CD14-positive monocyte (primary cell): ENCODE measurements around the gene CLN6. TPM values are rescaled to one million over a fixed set of nuclear protein-coding genes. Genes with fewer than 3 reads are reported as not detected.
A peak's percentile ranks its signal among the peaks of the same experiment; 100 is the strongest.

Source experiments
- DNase-seq, 3 donors: peaks; one replicate each; pipeline ENCODE4 v3.0.0-alpha.2; 2011 to 2022
- H2AFZ ChIP-seq: 2 replicates; pipeline ENCODE4 v1.6.0; 2012; ENCODE audit warnings: mild to moderate bottlenecking, low read depth, low read length, inconsistent platforms; ENCODE audit not compliant: insufficient read depth, poor library complexity, severe bottlenecking
- H3K27ac ChIP-seq, 2 donors: 1 replicate in 1 of 2; 2 replicates in 1 of 2; pipeline ENCODE4 v1.5.1; 2012 to 2013; ENCODE audit warnings: low read length in 2 of 2, control low read depth in 1 of 2, inconsistent platforms in 1 of 2, low read depth in 1 of 2, mild to moderate bottlenecking in 1 of 2
- H3K27me3 ChIP-seq, 2 donors: one replicate each; pipeline versions ENCODE4 v1.6.0 to v1.6.1; 2011 to 2013; ENCODE audit warnings: low read length in 2 of 2; ENCODE audit not compliant: control insufficient read depth in 2 of 2, insufficient read depth in 2 of 2
- H3K36me3 ChIP-seq, 2 donors: replicated peaks in 1 of 2; 1 replicate in 1 of 2; 2 replicates in 1 of 2; pipeline versions ENCODE4 v1.5.1 to v1.6.1; 2012 to 2013; ENCODE audit warnings: low read length in 2 of 2, control low read depth in 1 of 2, inconsistent platforms in 1 of 2, mild to moderate bottlenecking in 1 of 2; ENCODE audit not compliant: insufficient read depth in 2 of 2, control insufficient read depth in 1 of 2
- H3K4me1 ChIP-seq, 2 donors: 1 replicate in 1 of 2; 2 replicates in 1 of 2; pipeline versions ENCODE4 v1.5.1 to v1.6.1; 2012 to 2013; ENCODE audit warnings: low read length in 2 of 2, control low read depth in 1 of 2, inconsistent platforms in 1 of 2, mild to moderate bottlenecking in 1 of 2, moderate library complexity in 1 of 2; ENCODE audit not compliant: insufficient read depth in 2 of 2, control insufficient read depth in 1 of 2
- H3K4me2 ChIP-seq: replicated peaks from 2 replicates; pipeline ENCODE3; 2012; ENCODE audit warnings: low read length, moderate library complexity, mild to moderate bottlenecking; ENCODE audit not compliant: poor library complexity, severe bottlenecking; ENCODE audit errors: extremely low read depth
- H3K4me3 ChIP-seq, 3 experiments: fragments of 200-600 bp in 1 of 3; sonication (generic) in 1 of 3; replicated peaks in 1 of 3; 1 replicate in 2 of 3; 2 replicates in 1 of 3; pipeline ENCODE4 v1.5.1; 2011 to 2013; ENCODE audit warnings: low read length in 3 of 3, mild to moderate bottlenecking in 3 of 3, control low read depth in 2 of 3, low read depth in 2 of 3, inconsistent platforms in 1 of 3, moderate library complexity in 1 of 3
- H3K79me2 ChIP-seq: 2 replicates; pipeline ENCODE4 v1.6.0; 2012; ENCODE audit warnings: mild to moderate bottlenecking, control low read depth, inconsistent platforms, low read length, moderate library complexity; ENCODE audit not compliant: insufficient read depth
- H3K9ac ChIP-seq: 2 replicates; pipeline ENCODE4 v1.6.0; 2017; ENCODE audit warnings: low read length, mild to moderate bottlenecking; ENCODE audit not compliant: insufficient read depth, poor library complexity, severe bottlenecking
- H3K9me3 ChIP-seq, 2 donors: replicated peaks in 1 of 2; 1 replicate in 1 of 2; 2 replicates in 1 of 2; pipeline versions ENCODE4 v1.5.1 to v1.6.1; 2012 to 2013; ENCODE audit warnings: low read length in 2 of 2, control low read depth in 1 of 2; ENCODE audit not compliant: control insufficient read depth in 1 of 2, insufficient read depth in 1 of 2
- H4K20me1 ChIP-seq: 2 replicates; pipeline ENCODE4 v1.6.0; 2012; ENCODE audit warnings: mild to moderate bottlenecking, low read length, control low read depth, moderate library complexity; ENCODE audit not compliant: insufficient read depth
- H3K27ac Mint-ChIP-seq, 7 donors: one replicate each; pipeline ENCODE4 v1.8.0; 2020; ENCODE audit warnings: mild to moderate bottlenecking in 7 of 7, mixed read lengths in 7 of 7, moderate library complexity in 6 of 7, inconsistent platforms in 2 of 7
- H3K27me3 Mint-ChIP-seq, 3 donors: one replicate each; pipeline ENCODE4 v1.8.0; 2021 to 2022; ENCODE audit warnings: low read depth in 3 of 3, mild to moderate bottlenecking in 3 of 3, mixed read lengths in 3 of 3, moderate library complexity in 3 of 3, inconsistent platforms in 1 of 3
- H3K36me3 Mint-ChIP-seq, 2 donors: one replicate each; pipeline ENCODE4 v1.8.0; 2020; ENCODE audit warnings: mixed read lengths in 2 of 2, inconsistent platforms in 1 of 2, mild to moderate bottlenecking in 1 of 2
- H3K4me1 Mint-ChIP-seq: one replicate; pipeline ENCODE4 v1.8.0; 2020; ENCODE audit warnings: mild to moderate bottlenecking, mixed read lengths
- H3K4me3 Mint-ChIP-seq, 2 donors: one replicate each; pipeline ENCODE4 v1.8.0; 2020; ENCODE audit warnings: mild to moderate bottlenecking in 2 of 2, mixed read lengths in 2 of 2, moderate library complexity in 1 of 2
- H3K9me3 Mint-ChIP-seq, 7 donors: one replicate each; pipeline ENCODE4 v1.8.0; 2020 to 2022; ENCODE audit warnings: mixed read lengths in 7 of 7, mild to moderate bottlenecking in 6 of 7, moderate library complexity in 6 of 7, inconsistent platforms in 2 of 7
- WGBS: methylation state at CpG from one replicate; pipeline ENCODE4 v1.1.5; 2013; ENCODE audit warnings: missing lambda C conversion rate; ENCODE audit not compliant: insufficient coverage; 5-methylcytosine and 5-hydroxymethylcytosine counted together
- intact Hi-C, 2 donors: fragments of 100-400 bp; cut with micrococcal nuclease; formaldehyde crosslinking; loops; one replicate each; pipeline versions ENCODE4 v1.15.0 to v1.15.1; 2023
- polyA plus RNA-seq, 3 donors: library from polyadenylated mRNA; depleted of rRNA in 1 of 3; unstranded in 2 of 3; stranded (reverse) in 1 of 3; fragments of 300-500 nt in 2 of 3; fragments of >200 nt in 1 of 3; fragmentation: Illumina TruSeq in 2 of 3; gene quantifications; 1 replicate in 2 of 3; 2 replicates in 1 of 3; pipeline ENCODE4 v1.2.3, GENCODE V29; 2012 to 2021
- TF ChIP-seq, protein P1 (sequence below): fragments of 200-600 bp; IDR thresholded peaks from one replicate; pipeline ENCODE4 v1.8.0; 2022; ENCODE audit warnings: antibody characterized with exemption, mild to moderate bottlenecking

Gene CLN6
- polyA plus RNA-seq, 3 donors = 3.4 to 37.6 (median 4.2) TPM

DNA sequence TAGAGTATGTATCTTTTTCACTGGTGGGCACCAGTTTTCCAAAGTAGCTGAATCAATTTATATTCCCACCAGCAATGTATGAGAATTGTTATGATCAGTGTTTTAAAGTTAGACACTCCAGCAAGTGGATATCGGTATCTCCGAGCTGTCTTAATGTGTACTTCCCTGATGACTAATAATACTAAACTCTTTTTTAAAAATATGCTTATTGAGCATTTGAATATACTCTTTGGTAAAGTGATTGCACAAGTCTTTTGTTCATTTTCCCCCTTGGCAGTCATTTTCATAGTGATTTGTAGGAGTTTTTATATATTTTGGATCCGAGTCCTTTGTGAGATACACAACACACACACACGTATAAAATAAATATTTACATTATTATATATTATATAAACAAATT lies 35.6 kb upstream of the CLN6 start:
- H3K9me3 Mint-ChIP-seq = no peaks in the 10 kb centered on the region
- H2AFZ ChIP-seq = no peak overlapping the region
- no peak overlapping the region for H3K4me2 ChIP-seq
- no peak overlapping the region for H3K4me3 ChIP-seq
- no peaks in the 10 kb centered on the region for H3K36me3 ChIP-seq
- no peak overlapping the region for H3K9ac ChIP-seq
- H3K27ac Mint-ChIP-seq = no peak overlapping the region
- no peaks in the 10 kb centered on the region for H3K4me1 Mint-ChIP-seq
- no peaks in the 10 kb centered on the region for H4K20me1 ChIP-seq
- H3K27ac ChIP-seq = no peak overlapping the region
- no peak for DNase-seq
- H3K4me3 Mint-ChIP-seq = no peak overlapping the region
- intact Hi-C loops = no loop called here
- peaks cover 10 to 31% of the 10 kb centered on the region in 2 donors for H3K27me3 ChIP-seq
- no peaks in the 10 kb centered on the region for H3K4me1 ChIP-seq
- no peaks in the 10 kb centered on the region for H3K9me3 ChIP-seq
- H3K36me3 Mint-ChIP-seq = no peaks in the 10 kb centered on the region
- TF ChIP-seq, protein P1, sequence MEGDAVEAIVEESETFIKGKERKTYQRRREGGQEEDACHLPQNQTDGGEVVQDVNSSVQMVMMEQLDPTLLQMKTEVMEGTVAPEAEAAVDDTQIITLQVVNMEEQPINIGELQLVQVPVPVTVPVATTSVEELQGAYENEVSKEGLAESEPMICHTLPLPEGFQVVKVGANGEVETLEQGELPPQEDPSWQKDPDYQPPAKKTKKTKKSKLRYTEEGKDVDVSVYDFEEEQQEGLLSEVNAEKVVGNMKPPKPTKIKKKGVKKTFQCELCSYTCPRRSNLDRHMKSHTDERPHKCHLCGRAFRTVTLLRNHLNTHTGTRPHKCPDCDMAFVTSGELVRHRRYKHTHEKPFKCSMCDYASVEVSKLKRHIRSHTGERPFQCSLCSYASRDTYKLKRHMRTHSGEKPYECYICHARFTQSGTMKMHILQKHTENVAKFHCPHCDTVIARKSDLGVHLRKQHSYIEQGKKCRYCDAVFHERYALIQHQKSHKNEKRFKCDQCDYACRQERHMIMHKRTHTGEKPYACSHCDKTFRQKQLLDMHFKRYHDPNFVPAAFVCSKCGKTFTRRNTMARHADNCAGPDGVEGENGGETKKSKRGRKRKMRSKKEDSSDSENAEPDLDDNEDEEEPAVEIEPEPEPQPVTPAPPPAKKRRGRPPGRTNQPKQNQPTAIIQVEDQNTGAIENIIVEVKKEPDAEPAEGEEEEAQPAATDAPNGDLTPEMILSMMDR = no peak
- no peaks in the 10 kb centered on the region for H3K79me2 ChIP-seq
- no CpG with 5 or more reads among the region's 4 CpGs for WGBS
- peaks cover 4 to 22% (median 16%) of the 10 kb centered on the region in 3 donors for H3K27me3 Mint-ChIP-seq

DNA sequence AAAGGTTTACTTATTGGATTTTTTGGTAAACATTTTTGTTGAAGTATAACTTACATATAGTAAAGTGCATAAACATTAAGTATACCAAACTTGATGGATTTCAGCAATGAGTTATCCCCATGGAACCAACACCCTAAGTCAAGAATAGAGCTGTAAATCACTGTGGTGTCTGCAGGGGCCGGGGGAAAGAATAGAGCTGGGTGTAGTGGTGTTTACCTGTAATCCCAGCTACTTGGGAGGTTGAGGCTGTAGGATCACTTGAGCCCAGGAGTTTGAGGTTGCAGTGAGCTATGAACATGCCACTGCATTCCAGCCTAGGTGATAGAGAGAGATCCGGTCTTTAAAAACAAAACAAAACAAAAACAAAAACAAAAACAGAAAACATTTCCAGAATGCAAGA lies 34.8 kb upstream of the CLN6 start:
- H3K36me3 Mint-ChIP-seq = no peaks in the 10 kb centered on the region
- TF ChIP-seq, protein P1 = no peak
- Histone ChIP-seq H3K9ac (no peak overlapping the region), H3K27ac (no peak overlapping the region), H3K4me3 (no peak overlapping the region), H3K36me3 (no peaks in the 10 kb centered on the region), H3K4me1 (no peaks in the 10 kb centered on the region), H3K79me2 (no peaks in the 10 kb centered on the region), H4K20me1 (no peaks in the 10 kb centered on the region), H3K27me3 (peaks cover 10 to 31% of the 10 kb centered on the region in 2 donors), H2AFZ (peak overlapping the region; percentile 8), H3K4me2 (no peak overlapping the region), H3K9me3 (no peaks in the 10 kb centered on the region)
- no CpG with 5 or more reads among the region's 2 CpGs for WGBS
- H3K4me3 Mint-ChIP-seq = peak overlapping the region in 1 of 2 donors; percentile 11
- intact Hi-C loops = no loop called here
- peaks cover 4 to 19% (median 16%) of the 10 kb centered on the region in 3 donors for H3K27me3 Mint-ChIP-seq
- H3K9me3 Mint-ChIP-seq = no peaks in the 10 kb centered on the region
- DNase-seq = no peak
- H3K4me1 Mint-ChIP-seq = no peaks in the 10 kb centered on the region
- no peak overlapping the region for H3K27ac Mint-ChIP-seq
